HCT116 (cell line): Measurements from ENCODE around the gene RECK. TPM values are rescaled to one million over a fixed set of nuclear protein-coding genes. Genes with fewer than 3 reads are reported as not detected.

ENCODE experiments used
- ATAC-seq: fragments of 200-7000 bp; cut with Tn5 transposase; 2 replicates; pipeline ENCODE4 v1.9.1; 2020; ENCODE audit warnings: mild to moderate bottlenecking, moderate library complexity
- BruUV-seq: library from RNA; stranded (reverse); fragments of 400-500 nt; replicated peaks from 2 replicates; lab custom pipeline; 2021; lab: Mats Ljungman, UMichigan
- CTCF ChIA-PET: fragments of 300-600 bp; sonication (Branson Sonifier 250); formaldehyde crosslinking; loops from one replicate; lab custom pipeline; 2021; ENCODE audit warnings: antibody characterized with exemption; lab: Charles Lee
- POLR2A ChIA-PET: fragments of 300-600, 350-600 bp; sonication (Branson Sonifier 250); formaldehyde crosslinking; loops from one replicate; lab custom pipeline; 2021; ENCODE audit warnings: antibody characterized with exemption; lab: Charles Lee
- RAD21 ChIA-PET, 2 experiments: fragments of 300-600 bp; sonication (Branson Sonifier 250); formaldehyde crosslinking; loops; one replicate each; lab custom pipeline; 2023; ENCODE audit warnings: low total read pairs in 2 of 2; ENCODE audit not compliant: uncharacterized antibody in 2 of 2, unreplicated experiment in 2 of 2, low non-redundant PET in 1 of 2; lab: Charles Lee
- DNase-seq: peaks from one replicate; pipeline ENCODE4 v3.0.0-alpha.2; 2010; ENCODE audit warnings: low read depth, low spot score
- H2AFZ ChIP-seq: fragments of 200-600 bp; shearing (Covaris generic), sonication (generic); 2 replicates; pipeline ENCODE4 v1.6.1; 2017; ENCODE audit warnings: low read depth, mixed run types, mixed read lengths, antibody characterized with exemption, low read length; ENCODE audit not compliant: poor library complexity, severe bottlenecking
- H3K27ac ChIP-seq: 2 replicates; pipeline ENCODE4 v1.5.1; 2012; ENCODE audit warnings: low read depth, low read length
- H3K27me3 ChIP-seq: fragments of 200-600 bp; sonication (generic); 2 replicates; pipeline ENCODE4 v1.6.1; 2016; ENCODE audit warnings: mixed run types, low read length, mixed read lengths; ENCODE audit not compliant: insufficient read depth
- H3K36me3 ChIP-seq, 2 experiments: fragments of 200-500 bp in 1 of 2; fragments of 200-600 bp in 1 of 2; sonication (Bioruptor generic) in 1 of 2; sonication (generic) in 1 of 2; 2 replicates each; pipeline versions ENCODE4 v1.5.1 to v1.6.1; 2014 to 2016; ENCODE audit warnings: low read length in 2 of 2, inconsistent platforms in 1 of 2, mixed read lengths in 1 of 2, mixed run types in 1 of 2; ENCODE audit not compliant: insufficient read depth in 2 of 2, control insufficient read depth in 1 of 2
- H3K4me1 ChIP-seq, 2 experiments: fragments of 200-600 bp in 1 of 2; sonication (generic) in 1 of 2; 2 replicates each; pipeline versions ENCODE4 v1.5.1 to v1.6.1; 2012 to 2017; ENCODE audit warnings: low read length in 2 of 2, inconsistent platforms in 1 of 2, mild to moderate bottlenecking in 1 of 2, mixed read lengths in 1 of 2, mixed run types in 1 of 2, moderate library complexity in 1 of 2; ENCODE audit not compliant: insufficient read depth in 2 of 2, control insufficient read depth in 1 of 2
- H3K4me2 ChIP-seq: fragments of 200-600 bp; sonication (generic); 2 replicates; pipeline ENCODE4 v1.6.1; 2017; ENCODE audit warnings: mixed run types, low read length, mixed read lengths
- H3K4me3 ChIP-seq, 2 experiments: fragments of 200-600 bp in 1 of 2; sonication (generic) in 1 of 2; replicated peaks in 1 of 2; 2 replicates each; pipeline ENCODE4 v1.5.1; 2011 to 2016; ENCODE audit warnings: low read length in 2 of 2, control low read depth in 1 of 2, low read depth in 1 of 2, mild to moderate bottlenecking in 1 of 2, mixed read lengths in 1 of 2, mixed run types in 1 of 2
- H3K79me2 ChIP-seq: fragments of 200-600 bp; sonication (generic); 2 replicates; pipeline ENCODE4 v1.6.1; 2017; ENCODE audit warnings: mild to moderate bottlenecking, mixed run types, low read length, moderate library complexity, mixed read lengths; ENCODE audit not compliant: insufficient read depth
- H3K9ac ChIP-seq: fragments of 200-600 bp; sonication (generic); 2 replicates; pipeline ENCODE4 v1.6.1; 2016; ENCODE audit warnings: low read length, mixed read lengths
- H3K9me2 ChIP-seq: fragments of 200-600 bp; sonication (generic), shearing (Covaris generic); 2 replicates; pipeline ENCODE4 v1.6.1; 2017; ENCODE audit warnings: mixed run types, mild to moderate bottlenecking, moderate library complexity; ENCODE audit not compliant: insufficient read depth
- H3K9me3 ChIP-seq, 2 experiments: fragments of 200-500 bp in 1 of 2; fragments of 200-600 bp in 1 of 2; sonication (Bioruptor generic) in 1 of 2; sonication (generic) in 1 of 2; 2 replicates each; pipeline ENCODE4 v1.6.1; 2014 to 2017; ENCODE audit warnings: low read length in 2 of 2, mixed read lengths in 2 of 2, inconsistent platforms in 1 of 2, low read depth in 1 of 2, mild to moderate bottlenecking in 1 of 2, mixed run types in 1 of 2, moderate library complexity in 1 of 2; ENCODE audit not compliant: control insufficient read depth in 1 of 2, insufficient read depth in 1 of 2
- H4K20me1 ChIP-seq: fragments of 200-600 bp; sonication (generic), shearing (Covaris generic); 2 replicates; pipeline ENCODE4 v1.6.1; 2017; ENCODE audit warnings: mixed run types, mild to moderate bottlenecking, moderate library complexity; ENCODE audit not compliant: insufficient read depth
- CBX3 ChIP-seq: IDR thresholded peaks from 2 replicates; pipeline ENCODE4 v1.6.1; 2012; ENCODE audit warnings: low read depth
- CEBPB ChIP-seq: IDR thresholded peaks from 2 replicates; pipeline ENCODE4 v1.6.1; 2012; ENCODE audit warnings: low read depth
- CTCF ChIP-seq, 3 experiments: fragments of 200-600 bp in 1 of 3; sonication (generic) in 1 of 3; IDR thresholded peaks in 2 of 3; conservative IDR thresholded peaks in 1 of 3; 2 replicates each; pipeline ENCODE4 v1.5.1; 2012 to 2017; ENCODE audit warnings: low read depth in 2 of 3, low read length in 2 of 3, antibody characterized with exemption in 1 of 3, borderline replicate concordance in 1 of 3, control low read depth in 1 of 3, mild to moderate bottlenecking in 1 of 3, mixed read lengths in 1 of 3, mixed run types in 1 of 3, moderate library complexity in 1 of 3; ENCODE audit not compliant: insufficient read depth in 1 of 3
- ELF1 ChIP-seq: IDR thresholded peaks from 2 replicates; pipeline ENCODE4 v1.6.1; 2012; ENCODE audit warnings: low read depth, borderline replicate concordance
- EZH2phosphoT487 ChIP-seq: fragments of 200-600 bp; IDR thresholded peaks from 2 replicates; pipeline ENCODE4 v1.6.1; 2018; ENCODE audit warnings: antibody characterized with exemption, borderline replicate concordance
- MAX ChIP-seq: IDR thresholded peaks from 2 replicates; pipeline ENCODE4 v1.6.1; 2012
- POLR2A ChIP-seq: IDR thresholded peaks from 2 replicates; pipeline ENCODE4 v1.7.0; 2011; ENCODE audit warnings: borderline replicate concordance; ENCODE audit not compliant: insufficient read depth, insufficient read length; ENCODE audit errors: extremely low read depth
- POLR2AphosphoS5 ChIP-seq: IDR thresholded peaks from 2 replicates; pipeline ENCODE4 v1.6.1; 2011; ENCODE audit warnings: mild to moderate bottlenecking, low read depth, low read length, moderate library complexity
- RAD21 ChIP-seq: IDR thresholded peaks from 2 replicates; pipeline ENCODE4 v1.6.1; 2012; ENCODE audit warnings: low read depth, mild to moderate bottlenecking
- SIN3A ChIP-seq: IDR thresholded peaks from 2 replicates; pipeline ENCODE4 v1.6.1; 2012; ENCODE audit warnings: low read depth
- SP1 ChIP-seq: IDR thresholded peaks from 2 replicates; pipeline ENCODE4 v1.6.1; 2012; ENCODE audit warnings: low read depth
- SRF ChIP-seq: IDR thresholded peaks from 2 replicates; pipeline ENCODE4 v1.6.1; 2012; ENCODE audit warnings: low read depth
- TCF7L2 ChIP-seq: IDR thresholded peaks from 2 replicates; pipeline ENCODE4 v1.7.0; 2011; ENCODE audit warnings: borderline replicate concordance, inconsistent platforms; ENCODE audit not compliant: insufficient read depth, insufficient read length; ENCODE audit errors: extremely low read depth
- YY1 ChIP-seq: IDR thresholded peaks from 2 replicates; pipeline ENCODE4 v1.6.1; 2011; ENCODE audit warnings: low read length, low read depth, moderate library complexity, mild to moderate bottlenecking; ENCODE audit not compliant: insufficient replicate concordance; ENCODE audit errors: extremely low read depth
- ZFX ChIP-seq: fragments of 450-650 bp; IDR thresholded peaks from 2 replicates; pipeline ENCODE4 v1.6.1; 2017
- ZNF274 ChIP-seq: fragments of 200-500 bp; sonication (Bioruptor generic); IDR thresholded peaks from 2 replicates; pipeline ENCODE4 v1.6.1; 2014; ENCODE audit warnings: mild to moderate bottlenecking, low read depth, low read length, inconsistent platforms
- intact Hi-C: fragments of 100-400 bp; cut with micrococcal nuclease; formaldehyde crosslinking; loops from 2 replicates; pipeline ENCODE4 v1.10.0; 2022
- total RNA-seq: library from RNA; stranded (reverse); gene quantifications from one replicate; pipeline ENCODE4 v1.2.1, GENCODE V29; 2021; ENCODE audit not compliant: unreplicated experiment

Gene RECK
- total RNA-seq, 1 experiment from 2014 or later = 3.8 TPM

GRCh38 chr9:36162211-36162738, 125.6 kb downstream of the RECK start:
- Histone ChIP-seq H2AFZ (no peak overlapping the region), H3K9me2 (no peaks in the 10 kb centered on the region), H4K20me1 (no peaks in the 10 kb centered on the region), H3K27me3 (no peaks in the 10 kb centered on the region), H3K9me3 (no peaks in the 10 kb centered on the region), H3K79me2 (no peaks in the 10 kb centered on the region), H3K9ac (no peak overlapping the region), H3K4me3 (no peak overlapping the region), H3K36me3 (no peaks in the 10 kb centered on the region), H3K4me2 (no peak overlapping the region)
- CTCF ChIA-PET = no interaction called here
- POLR2A ChIA-PET = no interaction called here
- RAD21 ChIA-PET = no interaction called here
- intact Hi-C loops = no loop called here
- no peak for ATAC-seq
- BruUV-seq = no TSS peak
- TF ChIP-seq MAX (no peak), SP1 (no peak), SIN3A (no peak), CBX3 (no peak), ZFX (no peak), POLR2A (no peak), EZH2phosphoT487 (no peak), SRF (no peak), CTCF (IDR thresholded peaks at IDR 0.05 in 2 of 3, conservative IDR thresholded peaks at IDR 0.05 in 1 of 3; ENCODE audit: borderline replicate concordance in 1 of 3, insufficient read depth in 1 of 3, low read depth in 2 of 3, low read length in 2 of 3) (no peak), CEBPB (no peak), ZNF274 (no peak), ELF1 (no peak), TCF7L2 (no peak), POLR2AphosphoS5 (no peak), YY1 (no peak), RAD21 (no peak)
- TF ChIP-seq, all 23 proteins: peak for 0
- DNase-seq = no peak
- Histone ChIP-seq H3K4me1 (peaks cover 0 to 22% of the 10 kb centered on the region in 2 experiments; a peak in 1 of 4 replicates), H3K27ac (no peak overlapping the region)
